HepG2 (cell line): ENCODE results near the gene SDK1. TPM values are rescaled to one million over a fixed set of nuclear protein-coding genes. Genes with fewer than 3 reads are reported as not detected.

Experiments used
- ATAC-seq: fragments of 200-7000 bp; cut with Tn5 transposase; 3 replicates; pipeline ENCODE4 v1.9.1; 2020; ENCODE audit warnings: mild to moderate bottlenecking, moderate library complexity
- BruUV-seq: library from RNA; stranded (reverse); fragments of 400-500 nt; replicated peaks from 2 replicates; lab custom pipeline; 2021; lab: Mats Ljungman, UMichigan
- CTCF ChIA-PET: fragments of 300-600 bp; formaldehyde crosslinking; extraction: SDS; loops from one replicate; lab custom pipeline; 2021; ENCODE audit warnings: low total read pairs, inconsistent platforms, low intra/inter-chr PET ratio; lab: Yijun Ruan, JAX
- POLR2A ChIA-PET: fragments of 350-600 bp; sonication (Branson Sonifier 250); formaldehyde crosslinking; loops from one replicate; lab custom pipeline; 2020; ENCODE audit warnings: antibody characterized with exemption, inconsistent platforms; lab: Yijun Ruan, JAX
- DNase-seq: peaks from one replicate; pipeline ENCODE4 v3.0.0-alpha.2; 2015; ENCODE audit warnings: low spot score
- FAIRE-seq: peaks from 3 replicates; lab custom pipeline; 2011; peaks lifted over from hg19 to GRCh38; lab: Jason Lieb, UNC
- H2AFZ ChIP-seq: one replicate; pipeline ENCODE4 v1.6.1; 2011; ENCODE audit warnings: low read length, inconsistent platforms
- H3K27ac ChIP-seq: fragments of 300-600 bp; 3 replicates; pipeline ENCODE4 v1.8.0; 2011; ENCODE audit warnings: mixed run types, mild to moderate bottlenecking, mixed read lengths, low read length, inconsistent platforms; ENCODE audit not compliant: insufficient read depth; ENCODE audit errors: extremely low read length
- H3K27me3 ChIP-seq, 2 experiments: fragments of 200-600 bp in 1 of 2; 2 replicates in 1 of 2; 3 replicates in 1 of 2; pipeline versions ENCODE4 v1.6.0 to v1.8.0; 2011; ENCODE audit warnings: low read length in 2 of 2, mild to moderate bottlenecking in 2 of 2, moderate library complexity in 2 of 2, inconsistent platforms in 1 of 2; ENCODE audit not compliant: insufficient read depth in 2 of 2, control insufficient read depth in 1 of 2
- H3K36me3 ChIP-seq, 2 experiments: fragments of 200-600 bp in 1 of 2; replicated peaks in 1 of 2; 2 replicates in 1 of 2; 3 replicates in 1 of 2; pipeline versions ENCODE4 v1.5.1 to v1.8.0; 2011; ENCODE audit warnings: low read length in 2 of 2, inconsistent platforms in 1 of 2; ENCODE audit not compliant: insufficient read depth in 2 of 2, control insufficient read depth in 1 of 2
- H3K4me1 ChIP-seq: 2 replicates; pipeline ENCODE4 v1.5.1; 2012; ENCODE audit warnings: low read length, inconsistent platforms; ENCODE audit not compliant: insufficient read depth
- H3K4me2 ChIP-seq: 2 replicates; pipeline ENCODE4 v1.6.0; 2011; ENCODE audit warnings: low read depth, low read length, inconsistent platforms
- H3K4me3 ChIP-seq, 3 experiments: fragments of 200-600 bp in 1 of 3; sonication (generic), shearing (Covaris generic) in 1 of 3; replicated peaks in 1 of 3; 2 replicates each; pipeline ENCODE4 v1.5.1; 2011 to 2016; ENCODE audit warnings: low read length in 3 of 3, inconsistent platforms in 2 of 3, low read depth in 2 of 3, mild to moderate bottlenecking in 2 of 3, control low read depth in 1 of 3, mixed read lengths in 1 of 3; ENCODE audit not compliant: insufficient read depth in 1 of 3
- H3K79me2 ChIP-seq: one replicate; pipeline ENCODE4 v1.6.1; 2011; ENCODE audit warnings: low read length, inconsistent platforms; ENCODE audit not compliant: insufficient read depth
- H3K9ac ChIP-seq: 2 replicates; pipeline ENCODE4 v1.6.0; 2011; ENCODE audit warnings: mild to moderate bottlenecking, low read depth, low read length, inconsistent platforms; ENCODE audit not compliant: insufficient read depth
- H3K9me3 ChIP-seq: 2 replicates; pipeline ENCODE4 v1.5.1; 2012; ENCODE audit warnings: mild to moderate bottlenecking, low read length
- H4K20me1 ChIP-seq: 2 replicates; pipeline ENCODE4 v1.6.0; 2011; ENCODE audit warnings: inconsistent platforms, mild to moderate bottlenecking, low read length, moderate library complexity; ENCODE audit not compliant: insufficient read depth
- DPF2 ChIP-seq: sonication (generic); formaldehyde crosslinking; IDR thresholded peaks from 2 replicates; pipeline ENCODE4 v1.4.0; 2020; ENCODE audit warnings: mild to moderate bottlenecking, low read depth, missing genetic modification reagents, borderline replicate concordance
- PAX8 ChIP-seq: sonication (generic); formaldehyde crosslinking; IDR thresholded peaks from 2 replicates; pipeline ENCODE4 v1.8.0; 2022; ENCODE audit warnings: mild to moderate bottlenecking, missing genetic modification reagents, borderline replicate concordance
- PHF20 ChIP-seq: sonication (generic); formaldehyde crosslinking; IDR thresholded peaks from 2 replicates; pipeline ENCODE4 v1.5.0; 2020; ENCODE audit warnings: mild to moderate bottlenecking, missing genetic modification reagents
- PHF5A ChIP-seq: IDR thresholded peaks from one replicate; pipeline ENCODE4 v1.6.1; 2018; ENCODE audit warnings: low read depth, missing genetic modification reagents; ENCODE audit not compliant: unreplicated experiment
- TRIM22 ChIP-seq: fragments of 450-650 bp; IDR thresholded peaks from 2 replicates; pipeline ENCODE4 v1.6.1; 2017
- U2AF2 ChIP-seq: fragments of 200-400 bp; formaldehyde crosslinking; IDR thresholded peaks from 2 replicates; pipeline ENCODE4 v1.6.1; 2017; ENCODE audit warnings: low read depth, mild to moderate bottlenecking, low read length
- ZBTB42 ChIP-seq: sonication (generic); formaldehyde crosslinking; IDR thresholded peaks from 2 replicates; pipeline ENCODE4 v1.5.0; 2020; ENCODE audit warnings: mild to moderate bottlenecking, missing genetic modification reagents
- ZKSCAN8 ChIP-seq: IDR thresholded peaks from 2 replicates; pipeline ENCODE4 v1.6.1; 2016; ENCODE audit warnings: borderline replicate concordance, missing genetic modification reagents, missing compliant biosample characterization
- ZNF264 ChIP-seq: sonication (generic); formaldehyde crosslinking; IDR thresholded peaks from 2 replicates; pipeline ENCODE4 v1.4.0; 2020; ENCODE audit warnings: missing genetic modification reagents
- ZNF34 ChIP-seq: sonication (generic); formaldehyde crosslinking; IDR thresholded peaks from 2 replicates; pipeline ENCODE4 v1.4.0; 2020; ENCODE audit warnings: mild to moderate bottlenecking, missing genetic modification reagents, borderline replicate concordance
- ZNF552 ChIP-seq: sonication (generic); formaldehyde crosslinking; IDR thresholded peaks from 2 replicates; pipeline ENCODE4 v1.9.0; 2022; ENCODE audit warnings: missing genetic modification reagents, mild to moderate bottlenecking, borderline replicate concordance
- ZNF737 ChIP-seq: sonication (generic); formaldehyde crosslinking; IDR thresholded peaks from 2 replicates; pipeline ENCODE4 v1.5.0; 2020; ENCODE audit warnings: missing genetic modification reagents, mild to moderate bottlenecking, borderline replicate concordance
- ZNF776 ChIP-seq: sonication (generic); formaldehyde crosslinking; IDR thresholded peaks from 2 replicates; pipeline ENCODE4 v1.4.0; 2020; ENCODE audit warnings: mild to moderate bottlenecking, missing genetic modification reagents
- ZNF816 ChIP-seq: sonication (generic); formaldehyde crosslinking; IDR thresholded peaks from 2 replicates; pipeline ENCODE4 v1.8.0; 2022; ENCODE audit warnings: missing genetic modification reagents, mild to moderate bottlenecking, borderline replicate concordance
- WGBS: methylation state at CpG from one replicate; pipeline ENCODE4 v1.1.6; 2017; ENCODE audit warnings: low lambda C conversion rate; 5-methylcytosine and 5-hydroxymethylcytosine counted together
- in situ Hi-C: cut with HindIII; loops from 2 replicates; pipeline ENCODE4 v1.10.0; 2017; ENCODE audit warnings: low pct_unique_long_range_greater_than_20kb; ENCODE audit not compliant: extremely low pct_ligation_motif_present
- intact Hi-C: fragments of 100-400 bp; cut with micrococcal nuclease; formaldehyde crosslinking; loops from one replicate; pipeline ENCODE4 v1.10.0; 2022; ENCODE audit not compliant: unreplicated experiment
- polyA plus RNA-seq, 8 experiments: library from polyadenylated mRNA; depleted of rRNA in 3 of 8; stranded (reverse) in 7 of 8; unstranded in 1 of 8; fragments of >200 nt; fragmentation: Illumina TruSeq in 4 of 8; extraction: Trizol in 4 of 8; gene quantifications; 2 replicates each; pipeline versions ENCODE4 v1.2.1 to v1.2.3, GENCODE V29; 2011 to 2016; ENCODE audit warnings: low read depth in 4 of 8, missing spikeins in 1 of 8, mixed read lengths in 1 of 8; ENCODE audit not compliant: insufficient read depth in 1 of 8
- total RNA-seq, 5 experiments: library from RNA; depleted of rRNA; stranded (reverse); fragments of >200 nt; fragmentation: Illumina TruSeq; extraction: Trizol; gene quantifications; 2 replicates each; pipeline ENCODE4 v1.2.3, GENCODE V29; 2016; ENCODE audit warnings: low read depth in 1 of 5
- TF ChIP-seq, protein P1 (sequence below): sonication (generic); formaldehyde crosslinking; IDR thresholded peaks from 2 replicates; pipeline ENCODE4 v1.5.1; 2020; ENCODE audit warnings: mild to moderate bottlenecking, missing genetic modification reagents, borderline replicate concordance

Gene SDK1
- total and polyA plus RNA-seq, 2 of the 13 experiments (the other 11 are each of a cell fraction or from before 2014, with no cell fraction given): 0.35 to 2.4 TPM

GRCh38 chr7:4207011-4207410 lies 906.0 kb downstream of the SDK1 start (continued):
- no peak for TF ChIP-seq ZNF552 (CRISPR knock-in tag)
- no peak for TF ChIP-seq DPF2 (CRISPR knock-in tag)
- no peak for TF ChIP-seq ZNF816
- TF ChIP-seq ZNF737 (CRISPR knock-in tag): no peak
- TF ChIP-seq PAX8 (CRISPR knock-in tag): no peak
- TF ChIP-seq U2AF2: no peak
- TF ChIP-seq ZKSCAN8 (CRISPR knock-in tag): no peak

- H3K27me3 ChIP-seq: no peaks in the 10 kb centered on the region
- in situ Hi-C loops: no loop called here
- FAIRE-seq (no peak), ATAC-seq (no peak), DNase-seq (no peak)
- H3K27ac ChIP-seq: no peak overlapping the region
- POLR2A ChIA-PET: no interaction called here
- no peak overlapping the region for H3K4me2 ChIP-seq
- H3K79me2 ChIP-seq: no peaks in the 10 kb centered on the region
- intact Hi-C loops: no loop called here
- H3K36me3 ChIP-seq: no peaks in the 10 kb centered on the region
- CTCF ChIA-PET: no interaction called here
- H3K4me1 ChIP-seq: peaks cover 8% of the 10 kb centered on the region
- BruUV-seq: no TSS peak
- H3K9ac ChIP-seq: no peak overlapping the region
- no peaks in the 10 kb centered on the region for H4K20me1 ChIP-seq
- WGBS: 87% methylated on average over 7 of the region's 15 CpGs
- H3K4me3 ChIP-seq: no peak overlapping the region
- no peaks in the 10 kb centered on the region for H3K9me3 ChIP-seq
- no peak overlapping the region for H2AFZ ChIP-seq
- TF ChIP-seq, protein P1, sequence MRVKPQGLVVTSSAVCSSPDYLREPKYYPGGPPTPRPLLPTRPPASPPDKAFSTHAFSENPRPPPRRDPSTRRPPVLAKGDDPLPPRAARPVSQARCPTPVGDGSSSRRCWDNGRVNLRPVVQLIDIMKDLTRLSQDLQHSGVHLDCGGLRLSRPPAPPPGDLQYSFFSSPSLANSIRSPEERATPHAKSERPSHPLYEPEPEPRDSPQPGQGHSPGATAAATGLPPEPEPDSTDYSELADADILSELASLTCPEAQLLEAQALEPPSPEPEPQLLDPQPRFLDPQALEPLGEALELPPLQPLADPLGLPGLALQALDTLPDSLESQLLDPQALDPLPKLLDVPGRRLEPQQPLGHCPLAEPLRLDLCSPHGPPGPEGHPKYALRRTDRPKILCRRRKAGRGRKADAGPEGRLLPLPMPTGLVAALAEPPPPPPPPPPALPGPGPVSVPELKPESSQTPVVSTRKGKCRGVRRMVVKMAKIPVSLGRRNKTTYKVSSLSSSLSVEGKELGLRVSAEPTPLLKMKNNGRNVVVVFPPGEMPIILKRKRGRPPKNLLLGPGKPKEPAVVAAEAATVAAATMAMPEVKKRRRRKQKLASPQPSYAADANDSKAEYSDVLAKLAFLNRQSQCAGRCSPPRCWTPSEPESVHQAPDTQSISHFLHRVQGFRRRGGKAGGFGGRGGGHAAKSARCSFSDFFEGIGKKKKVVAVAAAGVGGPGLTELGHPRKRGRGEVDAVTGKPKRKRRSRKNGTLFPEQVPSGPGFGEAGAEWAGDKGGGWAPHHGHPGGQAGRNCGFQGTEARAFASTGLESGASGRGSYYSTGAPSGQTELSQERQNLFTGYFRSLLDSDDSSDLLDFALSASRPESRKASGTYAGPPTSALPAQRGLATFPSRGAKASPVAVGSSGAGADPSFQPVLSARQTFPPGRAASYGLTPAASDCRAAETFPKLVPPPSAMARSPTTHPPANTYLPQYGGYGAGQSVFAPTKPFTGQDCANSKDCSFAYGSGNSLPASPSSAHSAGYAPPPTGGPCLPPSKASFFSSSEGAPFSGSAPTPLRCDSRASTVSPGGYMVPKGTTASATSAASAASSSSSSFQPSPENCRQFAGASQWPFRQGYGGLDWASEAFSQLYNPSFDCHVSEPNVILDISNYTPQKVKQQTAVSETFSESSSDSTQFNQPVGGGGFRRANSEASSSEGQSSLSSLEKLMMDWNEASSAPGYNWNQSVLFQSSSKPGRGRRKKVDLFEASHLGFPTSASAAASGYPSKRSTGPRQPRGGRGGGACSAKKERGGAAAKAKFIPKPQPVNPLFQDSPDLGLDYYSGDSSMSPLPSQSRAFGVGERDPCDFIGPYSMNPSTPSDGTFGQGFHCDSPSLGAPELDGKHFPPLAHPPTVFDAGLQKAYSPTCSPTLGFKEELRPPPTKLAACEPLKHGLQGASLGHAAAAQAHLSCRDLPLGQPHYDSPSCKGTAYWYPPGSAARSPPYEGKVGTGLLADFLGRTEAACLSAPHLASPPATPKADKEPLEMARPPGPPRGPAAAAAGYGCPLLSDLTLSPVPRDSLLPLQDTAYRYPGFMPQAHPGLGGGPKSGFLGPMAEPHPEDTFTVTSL (CRISPR knock-in tag): no peak
- TF ChIP-seq PHF20 (CRISPR knock-in tag): no peak
- no peak for TF ChIP-seq ZBTB42
- no peak for TF ChIP-seq TRIM22
- no peak for TF ChIP-seq ZNF264
- TF ChIP-seq ZNF776: no peak
- TF ChIP-seq PHF5A (CRISPR knock-in tag): no peak
- TF ChIP-seq ZNF34: no peak
Measured at GRCh38 chr7:4208086-4208485, 907.0 kb downstream of the SDK1 start.
